A549 (cell line): ENCODE data around the gene STX19.

ENCODE experiments used
- CBX2 ChIP-seq: fragments of 200-600 bp; sonication (generic); IDR thresholded peaks from 2 replicates; pipeline ENCODE4 v1.6.1; 2016; ENCODE audit warnings: low read depth, mild to moderate bottlenecking, borderline replicate concordance
- CHD2 ChIP-seq: fragments of 150-350 bp; IDR thresholded peaks from 2 replicates; pipeline ENCODE4 v1.6.1; 2014; ENCODE audit warnings: low read length; ENCODE audit not compliant: partially characterized antibody
- CHD4 ChIP-seq: fragments of 200-600 bp; sonication (generic); IDR thresholded peaks from 2 replicates; pipeline ENCODE4 v1.6.1; 2016; ENCODE audit warnings: antibody characterized with exemption, mild to moderate bottlenecking, borderline replicate concordance
- EP300 ChIP-seq, 2 experiments: fragments of >200 bp; sonication (Bioruptor Twin); formaldehyde crosslinking; IDR thresholded peaks; 2 replicates in 1 of 2; 3 replicates in 1 of 2; pipeline ENCODE4 v1.6.1; 2016 to 2017
- JUNB ChIP-seq: fragments of >200 bp; sonication (Bioruptor Twin); formaldehyde crosslinking; IDR thresholded peaks from 2 replicates; pipeline ENCODE4 v1.6.1; 2016
- POLR2A ChIP-seq: IDR thresholded peaks from 2 replicates; pipeline ENCODE4 v1.6.1; 2012; ENCODE audit warnings: mild to moderate bottlenecking, low read length
- POLR2AphosphoS2 ChIP-seq: conservative IDR thresholded peaks from 2 replicates; pipeline ENCODE4 v1.6.1; 2012; ENCODE audit warnings: low read length, improper control_type of control experiment, inconsistent platforms
- TFCP2L1 ChIP-seq: fragments of 250-450 bp; sonication (Bioruptor Pico); IDR thresholded peaks from 2 replicates; pipeline ENCODE4 v1.5.0; 2021; ENCODE audit warnings: mild to moderate bottlenecking
- TF ChIP-seq, protein P1 (sequence below): fragments of 200-600 bp; sonication (generic); IDR thresholded peaks from 2 replicates; pipeline ENCODE4 v1.6.1; 2016; ENCODE audit warnings: antibody characterized with exemption, mild to moderate bottlenecking, moderate library complexity

DNA sequence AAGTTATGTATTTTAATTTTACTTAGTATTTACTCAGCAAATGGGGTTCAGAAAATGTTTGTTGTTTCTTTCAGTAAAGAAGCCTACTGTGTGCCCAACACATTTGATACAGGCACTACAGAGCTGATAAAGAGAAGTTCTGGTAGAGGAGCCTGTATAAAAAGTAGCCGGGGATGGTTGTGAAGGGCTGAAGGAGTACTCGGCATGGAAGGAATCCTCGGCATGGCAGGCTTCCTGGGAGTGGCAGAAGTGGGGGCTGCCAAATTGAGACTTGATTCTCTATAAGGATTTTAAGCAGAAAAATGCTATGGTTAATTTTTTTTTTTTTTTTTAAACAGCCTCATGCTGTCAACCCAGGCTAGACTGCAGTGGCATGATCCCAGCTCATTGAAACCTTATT is 39.2 kb downstream of the STX19 start:
- no peak for TF ChIP-seq CBX2
- no peak for TF ChIP-seq CHD2
- no peak for TF ChIP-seq JUNB
- TF ChIP-seq, protein P1, sequence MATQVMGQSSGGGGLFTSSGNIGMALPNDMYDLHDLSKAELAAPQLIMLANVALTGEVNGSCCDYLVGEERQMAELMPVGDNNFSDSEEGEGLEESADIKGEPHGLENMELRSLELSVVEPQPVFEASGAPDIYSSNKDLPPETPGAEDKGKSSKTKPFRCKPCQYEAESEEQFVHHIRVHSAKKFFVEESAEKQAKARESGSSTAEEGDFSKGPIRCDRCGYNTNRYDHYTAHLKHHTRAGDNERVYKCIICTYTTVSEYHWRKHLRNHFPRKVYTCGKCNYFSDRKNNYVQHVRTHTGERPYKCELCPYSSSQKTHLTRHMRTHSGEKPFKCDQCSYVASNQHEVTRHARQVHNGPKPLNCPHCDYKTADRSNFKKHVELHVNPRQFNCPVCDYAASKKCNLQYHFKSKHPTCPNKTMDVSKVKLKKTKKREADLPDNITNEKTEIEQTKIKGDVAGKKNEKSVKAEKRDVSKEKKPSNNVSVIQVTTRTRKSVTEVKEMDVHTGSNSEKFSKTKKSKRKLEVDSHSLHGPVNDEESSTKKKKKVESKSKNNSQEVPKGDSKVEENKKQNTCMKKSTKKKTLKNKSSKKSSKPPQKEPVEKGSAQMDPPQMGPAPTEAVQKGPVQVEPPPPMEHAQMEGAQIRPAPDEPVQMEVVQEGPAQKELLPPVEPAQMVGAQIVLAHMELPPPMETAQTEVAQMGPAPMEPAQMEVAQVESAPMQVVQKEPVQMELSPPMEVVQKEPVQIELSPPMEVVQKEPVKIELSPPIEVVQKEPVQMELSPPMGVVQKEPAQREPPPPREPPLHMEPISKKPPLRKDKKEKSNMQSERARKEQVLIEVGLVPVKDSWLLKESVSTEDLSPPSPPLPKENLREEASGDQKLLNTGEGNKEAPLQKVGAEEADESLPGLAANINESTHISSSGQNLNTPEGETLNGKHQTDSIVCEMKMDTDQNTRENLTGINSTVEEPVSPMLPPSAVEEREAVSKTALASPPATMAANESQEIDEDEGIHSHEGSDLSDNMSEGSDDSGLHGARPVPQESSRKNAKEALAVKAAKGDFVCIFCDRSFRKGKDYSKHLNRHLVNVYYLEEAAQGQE: no peak
- TF ChIP-seq TFCP2L1 (CRISPR knock-in tag): no peak
- TF ChIP-seq POLR2A: no peak
- no peak for TF ChIP-seq CHD4
- no peak for TF ChIP-seq EP300 (IDR thresholded peaks at IDR 0.05)
- no peak for TF ChIP-seq POLR2AphosphoS2
